ENCODE data around the gene PTPRS.
"Not testable (repeated sequence)": the region's sequence is repeated elsewhere in the genome, so short reads cannot be mapped to it uniquely, and the experiment has no call there.

The PTPRS gene

DNA sequence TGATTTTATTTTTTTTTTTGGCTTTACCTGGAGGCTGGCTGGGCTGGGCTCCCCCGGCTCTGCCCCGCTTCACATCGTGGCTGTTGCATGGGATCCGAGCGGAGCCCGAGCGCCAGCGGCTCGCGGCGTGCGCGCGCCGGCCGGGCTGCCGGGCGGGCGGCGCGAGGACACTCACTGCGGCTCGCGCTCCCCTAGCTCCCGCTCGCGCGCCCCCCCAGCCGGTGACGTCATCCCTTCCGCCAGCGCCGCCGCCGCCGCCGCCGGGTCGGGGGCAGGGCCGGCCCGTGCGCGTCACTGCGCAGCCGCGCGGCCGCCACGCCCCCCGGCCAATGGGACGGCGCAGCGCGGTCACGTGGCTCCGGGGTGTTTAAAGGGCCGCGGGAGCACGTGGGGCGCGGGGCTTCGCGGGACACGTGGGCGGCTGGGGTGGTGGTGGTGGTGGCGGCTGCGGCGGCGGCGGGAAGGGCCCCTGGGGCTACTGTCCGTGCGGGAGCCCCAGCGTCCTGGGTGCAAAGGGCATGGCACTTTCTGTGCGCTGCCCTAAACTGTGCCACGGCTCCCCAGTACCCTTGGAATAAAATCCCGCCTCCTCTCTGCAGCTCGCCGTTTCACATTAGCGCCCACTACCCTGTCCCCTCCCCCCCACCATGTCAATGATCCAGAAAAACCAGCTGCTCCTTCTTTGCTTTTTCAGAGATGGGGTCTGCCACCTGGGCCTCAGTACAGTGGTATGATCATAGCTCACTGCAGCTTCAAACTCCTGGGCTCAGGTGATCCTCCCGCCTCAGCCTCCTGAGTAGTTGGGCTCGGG is at the start of gene PTPRS:
PTPRS (minus strand) TSS at position 176 of the 811 bp plus-strand sequence. CDS start 54,672 bp downstream, outside the sequence.
- DNase-seq (ENCODE audit: low spot score): peak; percentile 95
- TF ChIP-seq, protein P1, sequence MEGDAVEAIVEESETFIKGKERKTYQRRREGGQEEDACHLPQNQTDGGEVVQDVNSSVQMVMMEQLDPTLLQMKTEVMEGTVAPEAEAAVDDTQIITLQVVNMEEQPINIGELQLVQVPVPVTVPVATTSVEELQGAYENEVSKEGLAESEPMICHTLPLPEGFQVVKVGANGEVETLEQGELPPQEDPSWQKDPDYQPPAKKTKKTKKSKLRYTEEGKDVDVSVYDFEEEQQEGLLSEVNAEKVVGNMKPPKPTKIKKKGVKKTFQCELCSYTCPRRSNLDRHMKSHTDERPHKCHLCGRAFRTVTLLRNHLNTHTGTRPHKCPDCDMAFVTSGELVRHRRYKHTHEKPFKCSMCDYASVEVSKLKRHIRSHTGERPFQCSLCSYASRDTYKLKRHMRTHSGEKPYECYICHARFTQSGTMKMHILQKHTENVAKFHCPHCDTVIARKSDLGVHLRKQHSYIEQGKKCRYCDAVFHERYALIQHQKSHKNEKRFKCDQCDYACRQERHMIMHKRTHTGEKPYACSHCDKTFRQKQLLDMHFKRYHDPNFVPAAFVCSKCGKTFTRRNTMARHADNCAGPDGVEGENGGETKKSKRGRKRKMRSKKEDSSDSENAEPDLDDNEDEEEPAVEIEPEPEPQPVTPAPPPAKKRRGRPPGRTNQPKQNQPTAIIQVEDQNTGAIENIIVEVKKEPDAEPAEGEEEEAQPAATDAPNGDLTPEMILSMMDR (IDR thresholded peaks at IDR 0.05; ENCODE audit: borderline replicate concordance, control extremely low read depth, extremely low read depth, insufficient read depth, missing control alignments): no peak

DNA sequence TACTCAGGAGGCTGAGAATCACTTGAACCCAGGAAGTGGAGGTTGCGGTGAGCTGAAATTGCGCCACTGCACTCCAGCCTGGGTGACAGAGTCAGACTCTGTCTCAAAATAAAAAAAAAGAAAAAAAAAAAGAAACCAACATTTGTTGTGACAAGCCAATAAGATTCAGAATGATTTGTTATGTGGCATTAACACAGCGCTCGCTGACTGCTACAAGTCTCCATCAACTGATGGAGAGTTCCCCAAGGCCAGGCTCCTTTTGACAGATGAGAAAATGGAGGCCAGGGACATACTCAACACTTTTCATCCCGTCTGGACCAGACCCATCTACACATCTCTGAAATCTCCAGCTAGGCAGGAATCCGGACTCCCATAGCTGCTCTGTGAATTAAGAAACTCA is 48.7 kb upstream of the PTPRS start:
- TF ChIP-seq, protein P1 (IDR thresholded peaks at IDR 0.05; ENCODE audit: borderline replicate concordance, control extremely low read depth, extremely low read depth, insufficient read depth, missing control alignments): no peak
- in situ Hi-C loops (cut with MboI; ENCODE audit: low sequenced_read_pairs, unreplicated experiment): no loop called here
- DNase-seq (ENCODE audit: low spot score): no peak

More for the DNA sequence above, at the start of gene PTPRS:
- in situ Hi-C loops (cut with MboI; ENCODE audit: low sequenced_read_pairs, unreplicated experiment): no loop called here

DNA sequence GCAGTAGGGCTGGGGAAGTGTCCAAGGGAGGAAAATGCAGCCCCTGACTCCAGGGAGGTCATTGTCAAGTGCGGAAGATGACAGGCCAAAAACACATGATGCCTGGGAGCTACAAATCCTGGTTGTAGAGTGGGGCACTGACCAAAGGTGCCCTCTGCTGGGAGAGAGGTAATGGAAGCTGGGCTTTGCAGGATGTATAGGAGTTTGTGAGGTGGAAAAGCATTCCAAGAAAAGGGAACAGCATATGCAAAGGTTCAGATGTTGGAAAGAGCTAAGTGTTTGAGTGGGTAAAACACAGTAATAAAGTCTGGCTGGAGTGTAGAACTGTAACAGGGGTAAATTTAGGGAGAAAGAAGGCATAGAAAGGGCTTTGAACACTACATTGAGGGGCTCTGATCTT is 46.9 kb upstream of the PTPRS start:
- TF ChIP-seq, protein P1 (IDR thresholded peaks at IDR 0.05; ENCODE audit: borderline replicate concordance, control extremely low read depth, extremely low read depth, insufficient read depth, missing control alignments): no peak
- no peak for DNase-seq (ENCODE audit: low spot score)
- in situ Hi-C loops (cut with MboI; ENCODE audit: low sequenced_read_pairs, unreplicated experiment): no loop called here

DNA sequence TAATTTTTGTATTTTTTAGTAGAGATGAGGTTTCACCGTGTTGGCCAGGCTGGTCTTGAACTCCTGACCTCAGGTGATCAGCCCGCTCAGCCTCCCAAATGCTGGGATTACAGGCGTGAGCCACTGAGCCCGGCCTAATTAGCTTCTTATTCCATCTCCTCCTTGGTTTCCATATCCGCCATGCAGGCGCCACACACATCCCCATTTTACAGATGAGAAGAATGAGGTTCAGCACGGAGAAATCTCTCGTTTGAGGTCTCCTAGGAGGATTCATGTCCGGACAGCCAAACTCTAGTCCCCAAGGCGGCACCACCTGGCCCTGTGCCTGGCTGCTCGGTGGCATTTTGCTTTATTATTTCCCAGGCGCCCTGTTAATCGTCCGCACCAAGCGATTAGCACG is 46.2 kb upstream of the PTPRS start:
- DNase-seq (ENCODE audit: low spot score): no peak
- in situ Hi-C loops (cut with MboI; ENCODE audit: low sequenced_read_pairs, unreplicated experiment): no loop called here
- TF ChIP-seq, protein P1 (IDR thresholded peaks at IDR 0.05; ENCODE audit: borderline replicate concordance, control extremely low read depth, extremely low read depth, insufficient read depth, missing control alignments): no peak

DNA sequence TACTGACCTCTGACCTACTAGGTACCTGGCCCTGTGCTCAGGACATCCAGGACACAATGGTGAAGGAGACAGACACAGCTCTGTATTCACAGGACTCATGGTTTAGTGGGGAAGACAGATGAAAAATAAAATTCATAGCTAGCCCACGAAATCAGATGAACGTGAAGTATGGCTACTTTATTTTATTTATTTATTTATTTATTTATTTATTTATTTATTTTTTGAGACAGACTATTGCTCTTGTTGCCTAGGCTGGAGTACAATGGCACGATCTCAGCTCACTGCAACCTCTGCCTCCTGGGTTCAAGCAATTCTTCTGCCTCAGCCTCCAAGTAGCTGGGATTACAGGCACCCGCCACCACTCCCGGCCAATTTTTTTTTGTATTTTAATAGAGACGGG is 40.6 kb upstream of the PTPRS start:
- DNase-seq (ENCODE audit: low spot score); in situ Hi-C loops (cut with MboI; ENCODE audit: low sequenced_read_pairs, unreplicated experiment): not testable (repeated sequence)

DNA sequence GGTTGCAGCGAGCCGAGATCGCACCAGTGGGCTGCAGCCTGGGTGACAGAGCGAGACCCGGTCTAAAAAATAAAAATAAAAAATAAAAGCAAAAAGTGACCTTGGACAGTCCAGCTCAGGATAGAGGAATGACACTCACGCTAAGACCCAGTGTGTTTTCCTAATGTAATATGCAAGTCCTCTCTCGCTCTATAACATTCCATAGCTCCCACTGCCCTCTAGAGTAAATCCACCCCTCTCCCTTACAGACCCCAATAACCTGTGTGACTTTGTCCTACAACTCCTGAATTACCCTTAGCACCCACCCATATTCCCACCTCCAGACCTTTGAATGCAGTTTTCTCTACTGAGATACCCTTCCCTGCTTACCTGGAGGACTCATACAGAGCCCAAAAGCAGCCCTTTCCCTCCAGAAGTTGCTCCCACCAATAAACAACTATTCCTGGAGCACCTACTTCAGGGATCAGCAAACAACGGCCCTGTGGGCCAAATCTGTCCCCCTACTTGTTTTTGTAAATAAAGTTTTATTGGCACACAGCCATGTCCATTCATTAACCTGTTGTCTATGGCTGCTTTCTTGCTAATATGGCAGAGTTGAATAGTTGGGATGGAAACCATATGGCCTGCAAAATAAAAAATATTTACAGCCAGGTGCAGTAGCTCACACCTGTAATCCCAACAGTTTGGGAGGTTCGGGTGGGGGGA is 39.8 kb upstream of the PTPRS start:
- TF ChIP-seq, protein P1 (IDR thresholded peaks at IDR 0.05; ENCODE audit: borderline replicate concordance, control extremely low read depth, extremely low read depth, insufficient read depth, missing control alignments): no peak
- in situ Hi-C loops (cut with MboI; ENCODE audit: low sequenced_read_pairs, unreplicated experiment): no loop called here
- no peak for DNase-seq (ENCODE audit: low spot score)

DNA sequence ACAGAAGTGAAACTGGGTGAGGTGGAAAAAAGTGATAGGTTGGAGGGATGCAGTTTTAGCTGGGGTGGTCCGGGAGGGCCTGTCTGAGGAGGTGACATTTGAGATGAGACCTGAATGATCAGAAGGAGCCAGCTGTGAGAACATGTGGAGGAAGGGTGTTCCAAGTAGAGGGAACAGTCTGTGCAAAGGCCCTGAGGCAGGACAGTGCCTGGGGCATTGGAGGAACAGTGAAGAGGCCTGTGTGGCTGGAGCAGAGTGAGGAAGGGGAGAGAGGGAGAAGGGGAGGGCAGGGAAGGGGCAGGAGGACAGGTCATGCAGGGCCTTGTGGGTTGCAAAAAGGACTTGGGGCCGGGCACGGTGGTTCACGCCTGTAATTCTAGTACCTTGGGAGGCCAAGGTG is 36.3 kb upstream of the PTPRS start:
- no peak for DNase-seq (ENCODE audit: low spot score)
- in situ Hi-C loops (cut with MboI; ENCODE audit: low sequenced_read_pairs, unreplicated experiment): no loop called here
- TF ChIP-seq, protein P1 (IDR thresholded peaks at IDR 0.05; ENCODE audit: borderline replicate concordance, control extremely low read depth, extremely low read depth, insufficient read depth, missing control alignments): no peak
